Thymus (tissue), 11 donors: ENCODE measurements around the gene DOLPP1. TPM values are rescaled to one million over a fixed set of nuclear protein-coding genes. Genes with fewer than 3 reads are reported as not detected.
A peak's percentile ranks its signal among the peaks of the same experiment; 100 is the strongest.

Experiments used
- DNase-seq, 9 donors: peaks; one replicate each; pipeline ENCODE4 v3.0.0-alpha.2; 2013; ENCODE audit warnings: low spot score in 9 of 9, low read depth in 6 of 9, missing footprints in 1 of 9
- H3K27ac ChIP-seq, 2 donors: one replicate each; pipeline ENCODE4 v1.5.1; 2013; ENCODE audit warnings: control low read depth in 1 of 2, low read depth in 1 of 2, low read length in 1 of 2, mild to moderate bottlenecking in 1 of 2, moderate library complexity in 1 of 2
- H3K27me3 ChIP-seq, 2 donors: one replicate each; pipeline ENCODE4 v1.5.1; 2013; ENCODE audit warnings: low read length in 1 of 2; ENCODE audit not compliant: control insufficient read depth in 2 of 2, insufficient read depth in 1 of 2
- H3K36me3 ChIP-seq, 2 donors: one replicate each; pipeline ENCODE4 v1.5.1; 2013; ENCODE audit warnings: low read length in 1 of 2, mild to moderate bottlenecking in 1 of 2, moderate library complexity in 1 of 2; ENCODE audit not compliant: control insufficient read depth in 2 of 2, insufficient read depth in 2 of 2
- H3K4me1 ChIP-seq, 2 donors: one replicate each; pipeline ENCODE4 v1.5.1; 2013; ENCODE audit warnings: low read length in 2 of 2; ENCODE audit not compliant: control insufficient read depth in 2 of 2, insufficient read depth in 2 of 2
- H3K4me3 ChIP-seq, 2 donors: one replicate each; pipeline ENCODE4 v1.5.1; 2013; ENCODE audit warnings: low read length in 2 of 2, control low read depth in 1 of 2, mild to moderate bottlenecking in 1 of 2
- H3K9me3 ChIP-seq, 2 donors: one replicate each; pipeline ENCODE4 v1.5.1; 2013; ENCODE audit warnings: low read length in 1 of 2, mild to moderate bottlenecking in 1 of 2; ENCODE audit not compliant: control insufficient read depth in 2 of 2, insufficient read depth in 1 of 2
- WGBS: extraction: QIAGEN DNeasy Blood & Tissue Kit; methylation state at CpG from one replicate; pipeline ENCODE4 v1.1.7; 2013; 5-methylcytosine and 5-hydroxymethylcytosine counted together
- polyA plus RNA-seq: library from polyadenylated mRNA; stranded (reverse); fragments of 200-250 nt; gene quantifications from one replicate; pipeline ENCODE4 v1.2.3, GENCODE V29; 2013
- total RNA-seq: library from RNA; stranded (reverse); fragments of 120-200 nt; gene quantifications from one replicate; pipeline ENCODE4 v1.2.4, GENCODE V29; 2013
- donor health status: healthy.

The DOLPP1 gene
- total and polyA plus RNA-seq, 2 donors, result 9.6 to 12.7 TPM

- peaks cover 0 to 5% of the 10 kb centered on the region in 2 donors for H3K4me1 ChIP-seq
- H3K27ac ChIP-seq, result no peak overlapping the region
- H3K9me3 ChIP-seq, result no peaks in the 10 kb centered on the region
- H3K27me3 ChIP-seq, result no peaks in the 10 kb centered on the region
- H3K36me3 ChIP-seq, result peaks cover 0 to 4% of the 10 kb centered on the region in 2 donors
- no peak overlapping the region for H3K4me3 ChIP-seq
- WGBS, result 97% methylated on average over 4 of the region's 4 CpGs
- DNase-seq, result no peak
Measured at GRCh38 chr9:129103595-129103965, 22.7 kb downstream of the DOLPP1 start.

- no peak overlapping the region for H3K27ac ChIP-seq
- DNase-seq, result no peak
- peaks cover 0 to 8% of the 10 kb centered on the region in 2 donors for H3K4me1 ChIP-seq
- peaks cover 0 to 2% of the 10 kb centered on the region in 2 donors for H3K27me3 ChIP-seq
- WGBS, result 95% methylated on average over 11 of the region's 11 CpGs
- no peaks in the 10 kb centered on the region for H3K9me3 ChIP-seq
- H3K36me3 ChIP-seq, result peaks cover 0 to 4% of the 10 kb centered on the region in 2 donors
- H3K4me3 ChIP-seq, result no peak overlapping the region
Measured at GRCh38 chr9:129104051-129104450, 23.1 kb downstream of the DOLPP1 start.

GRCh38 chr9:129105857-129106694 lies 25.2 kb downstream of the DOLPP1 start:
- DNase-seq, result no peak
- no peak overlapping the region for H3K4me3 ChIP-seq
- WGBS, result 97% methylated on average over 17 of the region's 17 CpGs
- no peaks in the 10 kb centered on the region for H3K9me3 ChIP-seq
- H3K36me3 ChIP-seq, result peaks cover 0 to 4% of the 10 kb centered on the region in 2 donors
- H3K4me1 ChIP-seq, result peaks cover 5 to 23% of the 10 kb centered on the region in 2 donors
- H3K27ac ChIP-seq, result no peak overlapping the region
- H3K27me3 ChIP-seq, result peaks cover 2 to 11% of the 10 kb centered on the region in 2 donors

- no peak overlapping the region for H3K27ac ChIP-seq
- no peaks in the 10 kb centered on the region for H3K9me3 ChIP-seq
- no peak overlapping the region for H3K4me3 ChIP-seq
- H3K36me3 ChIP-seq, result peaks cover 0 to 4% of the 10 kb centered on the region in 2 donors
- peaks cover 12 to 31% of the 10 kb centered on the region in 2 donors for H3K4me1 ChIP-seq
- 98% methylated on average over 13 of the region's 13 CpGs for WGBS
- H3K27me3 ChIP-seq, result peaks cover 2 to 11% of the 10 kb centered on the region in 2 donors
- DNase-seq, result no peak
Measured at GRCh38 chr9:129107651-129108050, 26.7 kb downstream of the DOLPP1 start.

- peak overlapping the region in 1 of 2 donors; percentile 17 for H3K27ac ChIP-seq
- H3K9me3 ChIP-seq, result no peaks in the 10 kb centered on the region
- DNase-seq, result no peak
- H3K4me1 ChIP-seq, result peaks cover 14 to 30% of the 10 kb centered on the region in 2 donors
- H3K36me3 ChIP-seq, result peaks cover 0 to 4% of the 10 kb centered on the region in 2 donors
- no peak overlapping the region for H3K4me3 ChIP-seq
- WGBS, result 98% methylated on average over 13 of the region's 13 CpGs
- H3K27me3 ChIP-seq, result peaks cover 2 to 11% of the 10 kb centered on the region in 2 donors
Measured at GRCh38 chr9:129108083-129108804, 27.3 kb downstream of the DOLPP1 start.

GRCh38 chr9:129108805-129109536 lies 28.1 kb downstream of the DOLPP1 start:
- Histone ChIP-seq H3K9me3 (no peaks in the 10 kb centered on the region), H3K27me3 (peaks cover 2 to 11% of the 10 kb centered on the region in 2 donors), H3K27ac (peak overlapping the region in 1 of 2 donors; percentile 17), H3K4me3 (no peak overlapping the region), H3K36me3 (peaks cover 0 to 4% of the 10 kb centered on the region in 2 donors), H3K4me1 (peaks cover 14 to 28% of the 10 kb centered on the region in 2 donors)
- DNase-seq, result no peak
- 80% methylated on average over 10 of the region's 10 CpGs for WGBS

GRCh38 chr9:129109537-129109903 lies 28.6 kb downstream of the DOLPP1 start:
- peaks cover 0 to 4% of the 10 kb centered on the region in 2 donors for H3K36me3 ChIP-seq
- no peaks in the 10 kb centered on the region for H3K9me3 ChIP-seq
- no peak overlapping the region for H3K27ac ChIP-seq
- 91% methylated on average over 7 of the region's 7 CpGs for WGBS
- peaks cover 2 to 11% of the 10 kb centered on the region in 2 donors for H3K27me3 ChIP-seq
- DNase-seq, result peak in 1 of 9 donors; percentile 14
- peaks cover 15 to 28% of the 10 kb centered on the region in 2 donors for H3K4me1 ChIP-seq
- no peak overlapping the region for H3K4me3 ChIP-seq

GRCh38 chr9:129109952-129110739 lies 29.2 kb downstream of the DOLPP1 start:
- 11% methylated on average over 64 of the region's 64 CpGs for WGBS
- DNase-seq, result peak in 1 of 9 donors; percentile 14
- H3K4me3 ChIP-seq, result peak overlapping the region; percentile 52 to 82
- peak overlapping the region in 1 of 2 donors; percentile 52 for H3K27ac ChIP-seq
- peaks cover 2 to 11% of the 10 kb centered on the region in 2 donors for H3K27me3 ChIP-seq
- no peaks in the 10 kb centered on the region for H3K9me3 ChIP-seq
- peaks cover 19 to 33% of the 10 kb centered on the region in 2 donors for H3K4me1 ChIP-seq
- peaks cover 0 to 4% of the 10 kb centered on the region in 2 donors for H3K36me3 ChIP-seq
